GM12878 (cell line): ENCODE results near the gene CNR1. TPM values are rescaled to one million over a fixed set of nuclear protein-coding genes. Genes with fewer than 3 reads are reported as not detected.

Experiments
- ATAC-seq: fragments of 200-7000 bp; cut with Tn5 transposase; 3 replicates; pipeline ENCODE4 v1.9.1; 2020; ENCODE audit warnings: mild to moderate bottlenecking, moderate library complexity
- BruUV-seq: library from RNA; stranded (reverse); fragments of 400-500 nt; replicated peaks from 2 replicates; lab custom pipeline; 2021; lab: Mats Ljungman, UMichigan
- CTCF ChIA-PET: fragments of 300-600 bp; sonication (Branson Sonifier 250); formaldehyde crosslinking; extraction: SDS; loops from one replicate; lab custom pipeline; 2021; ENCODE audit warnings: inconsistent platforms; lab: Yijun Ruan, JAX
- POLR2A ChIA-PET: fragments of 350-600 bp; formaldehyde crosslinking; extraction: SDS; loops from one replicate; lab custom pipeline; 2021; ENCODE audit warnings: inconsistent platforms; lab: Charles Lee
- RAD21 ChIA-PET: fragments of 300-600 bp; sonication (Branson Sonifier 250); formaldehyde crosslinking; loops from one replicate; lab custom pipeline; 2023; ENCODE audit warnings: antibody characterized with exemption; ENCODE audit not compliant: unreplicated experiment; lab: Charles Lee
- SMC1A ChIA-PET: fragments of 300-600 bp; sonication (Branson Sonifier 250); formaldehyde crosslinking; loops from one replicate; lab custom pipeline; 2023; ENCODE audit not compliant: unreplicated experiment, uncharacterized antibody; lab: Charles Lee
- DNase-seq: peaks from one replicate; pipeline ENCODE4 v3.0.0-alpha.2; 2011; ENCODE audit warnings: low read depth, low spot score
- FAIRE-seq: peaks from 3 replicates; lab custom pipeline; 2011; peaks lifted over from hg19 to GRCh38; lab: Jason Lieb, UNC
- H2AFZ ChIP-seq: 2 replicates; pipeline ENCODE4 v1.6.0; 2011; ENCODE audit warnings: low read depth, low read length, control low read depth; ENCODE audit not compliant: control insufficient read depth
- H3K27ac ChIP-seq: 2 replicates; pipeline ENCODE4 v1.5.1; 2011; ENCODE audit warnings: control low read depth; ENCODE audit not compliant: control insufficient read depth, insufficient read depth
- H3K27me3 ChIP-seq, 2 experiments: replicated peaks in 1 of 2; 2 replicates each; pipeline versions ENCODE4 v1.6.0 to v1.6.1; 2011; ENCODE audit warnings: low read length in 1 of 2; ENCODE audit not compliant: control insufficient read depth in 2 of 2, insufficient read depth in 2 of 2
- H3K36me3 ChIP-seq, 2 experiments: 2 replicates each; pipeline ENCODE4 v1.5.1; 2011; ENCODE audit warnings: low read length in 1 of 2; ENCODE audit not compliant: control insufficient read depth in 2 of 2, insufficient read depth in 2 of 2
- H3K4me1 ChIP-seq: 2 replicates; pipeline ENCODE4 v1.6.1; 2011; ENCODE audit warnings: mild to moderate bottlenecking, low read length, moderate library complexity, mixed read lengths; ENCODE audit not compliant: control insufficient read depth, insufficient read depth
- H3K4me2 ChIP-seq: 2 replicates; pipeline ENCODE4 v1.6.0; 2011; ENCODE audit warnings: control low read depth; ENCODE audit not compliant: control insufficient read depth, insufficient read depth
- H3K4me3 ChIP-seq: fragments of 200-600 bp; sonication (generic); 2 replicates; pipeline ENCODE4 v1.5.1; 2016
- H3K79me2 ChIP-seq: 2 replicates; pipeline ENCODE4 v1.6.0; 2011; ENCODE audit warnings: low read length; ENCODE audit not compliant: control insufficient read depth, insufficient read depth
- H3K9ac ChIP-seq: 2 replicates; pipeline ENCODE4 v1.8.0; 2011; ENCODE audit warnings: low read length, control low read depth, mixed read lengths; ENCODE audit not compliant: control insufficient read depth, insufficient read depth
- H3K9me3 ChIP-seq: replicated peaks from 3 replicates; pipeline ENCODE4 v1.5.1; 2011; ENCODE audit warnings: mild to moderate bottlenecking, low read length; ENCODE audit not compliant: control insufficient read depth, insufficient read depth
- H4K20me1 ChIP-seq: 2 replicates; pipeline ENCODE4 v1.6.0; 2011; ENCODE audit not compliant: control insufficient read depth, insufficient read depth
- WGBS: methylation state at CpG from one replicate; pipeline ENCODE4 v1.1.6; 2016; ENCODE audit warnings: low lambda C conversion rate; ENCODE audit not compliant: insufficient replicate concordance, insufficient coverage; ENCODE audit errors: missing lambda C conversion rate; 5-methylcytosine and 5-hydroxymethylcytosine counted together
- in situ Hi-C: fragments of 300-500 bp; cut with MboI; formaldehyde crosslinking; loops from 9 replicates; pipeline ENCODE4 v1.14.3; 2018; ENCODE audit warnings: mixed read lengths
- intact Hi-C: fragments of 100-400 bp; cut with micrococcal nuclease; formaldehyde crosslinking; loops from one replicate; pipeline ENCODE4 v1.14.2; 2022; ENCODE audit not compliant: unreplicated experiment
- polyA plus RNA-seq, 11 experiments: library from polyadenylated mRNA; depleted of rRNA in 4 of 11; unstranded in 6 of 11; stranded (reverse) in 5 of 11; fragments of >200 nt; fragmentation: Nextera tagmentation in 4 of 11; fragmentation: Illumina TruSeq in 1 of 11; extraction: Ambion mirVana in 4 of 11; extraction: Trizol in 1 of 11; gene quantifications; 1 replicate in 1 of 11; 2 replicates in 10 of 11; pipeline versions ENCODE4 v1.2.1 to v1.2.3, GENCODE V29; 2011 to 2016; ENCODE audit warnings: inconsistent platforms in 2 of 11, missing spikeins in 2 of 11, low read depth in 1 of 11
- total RNA-seq, 4 experiments: library from RNA; depleted of rRNA in 3 of 4; stranded (reverse); fragments of >200 nt in 3 of 4; fragmentation: Illumina TruSeq in 1 of 4; extraction: Trizol in 1 of 4; gene quantifications; 2 replicates each; pipeline versions ENCODE4 v1.2.1 to v1.2.3, GENCODE V29; 2013 to 2021
- TF ChIP-seq, protein P1 (sequence below): IDR thresholded peaks from 2 replicates; pipeline ENCODE4 v1.6.1; 2011; ENCODE audit warnings: borderline replicate concordance, low read depth, mild to moderate bottlenecking, moderate library complexity, low read length; ENCODE audit not compliant: insufficient read depth, poor library complexity, severe bottlenecking
- TF ChIP-seq, protein P2 (sequence below): fragments of 150-350 bp; IDR thresholded peaks from 2 replicates; pipeline ENCODE4 v1.6.1; 2016; ENCODE audit warnings: low read depth, low read length
- TF ChIP-seq, protein P3 (sequence below): IDR thresholded peaks from 2 replicates; pipeline ENCODE4 v1.6.1; 2012; ENCODE audit warnings: low read depth, low read length, improper control_type of control experiment

The CNR1 gene
- total and polyA plus RNA-seq, 10 of the 15 experiments (the other 5 are each of a cell fraction or from before 2014, with no cell fraction given), result 2.2 to 15.4 (median 8.5) TPM

GRCh38 chr6:88120635-88121034 is 45.5 kb downstream of the CNR1 start:
- TF ChIP-seq, protein P1, sequence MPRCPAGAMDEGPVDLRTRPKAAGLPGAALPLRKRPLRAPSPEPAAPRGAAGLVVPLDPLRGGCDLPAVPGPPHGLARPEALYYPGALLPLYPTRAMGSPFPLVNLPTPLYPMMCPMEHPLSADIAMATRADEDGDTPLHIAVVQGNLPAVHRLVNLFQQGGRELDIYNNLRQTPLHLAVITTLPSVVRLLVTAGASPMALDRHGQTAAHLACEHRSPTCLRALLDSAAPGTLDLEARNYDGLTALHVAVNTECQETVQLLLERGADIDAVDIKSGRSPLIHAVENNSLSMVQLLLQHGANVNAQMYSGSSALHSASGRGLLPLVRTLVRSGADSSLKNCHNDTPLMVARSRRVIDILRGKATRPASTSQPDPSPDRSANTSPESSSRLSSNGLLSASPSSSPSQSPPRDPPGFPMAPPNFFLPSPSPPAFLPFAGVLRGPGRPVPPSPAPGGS, result no peak
- TF ChIP-seq, protein P2, sequence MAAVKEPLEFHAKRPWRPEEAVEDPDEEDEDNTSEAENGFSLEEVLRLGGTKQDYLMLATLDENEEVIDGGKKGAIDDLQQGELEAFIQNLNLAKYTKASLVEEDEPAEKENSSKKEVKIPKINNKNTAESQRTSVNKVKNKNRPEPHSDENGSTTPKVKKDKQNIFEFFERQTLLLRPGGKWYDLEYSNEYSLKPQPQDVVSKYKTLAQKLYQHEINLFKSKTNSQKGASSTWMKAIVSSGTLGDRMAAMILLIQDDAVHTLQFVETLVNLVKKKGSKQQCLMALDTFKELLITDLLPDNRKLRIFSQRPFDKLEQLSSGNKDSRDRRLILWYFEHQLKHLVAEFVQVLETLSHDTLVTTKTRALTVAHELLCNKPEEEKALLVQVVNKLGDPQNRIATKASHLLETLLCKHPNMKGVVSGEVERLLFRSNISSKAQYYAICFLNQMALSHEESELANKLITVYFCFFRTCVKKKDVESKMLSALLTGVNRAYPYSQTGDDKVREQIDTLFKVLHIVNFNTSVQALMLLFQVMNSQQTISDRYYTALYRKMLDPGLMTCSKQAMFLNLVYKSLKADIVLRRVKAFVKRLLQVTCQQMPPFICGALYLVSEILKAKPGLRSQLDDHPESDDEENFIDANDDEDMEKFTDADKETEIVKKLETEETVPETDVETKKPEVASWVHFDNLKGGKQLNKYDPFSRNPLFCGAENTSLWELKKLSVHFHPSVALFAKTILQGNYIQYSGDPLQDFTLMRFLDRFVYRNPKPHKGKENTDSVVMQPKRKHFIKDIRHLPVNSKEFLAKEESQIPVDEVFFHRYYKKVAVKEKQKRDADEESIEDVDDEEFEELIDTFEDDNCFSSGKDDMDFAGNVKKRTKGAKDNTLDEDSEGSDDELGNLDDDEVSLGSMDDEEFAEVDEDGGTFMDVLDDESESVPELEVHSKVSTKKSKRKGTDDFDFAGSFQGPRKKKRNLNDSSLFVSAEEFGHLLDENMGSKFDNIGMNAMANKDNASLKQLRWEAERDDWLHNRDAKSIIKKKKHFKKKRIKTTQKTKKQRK, result no peak
- TF ChIP-seq, protein P3, sequence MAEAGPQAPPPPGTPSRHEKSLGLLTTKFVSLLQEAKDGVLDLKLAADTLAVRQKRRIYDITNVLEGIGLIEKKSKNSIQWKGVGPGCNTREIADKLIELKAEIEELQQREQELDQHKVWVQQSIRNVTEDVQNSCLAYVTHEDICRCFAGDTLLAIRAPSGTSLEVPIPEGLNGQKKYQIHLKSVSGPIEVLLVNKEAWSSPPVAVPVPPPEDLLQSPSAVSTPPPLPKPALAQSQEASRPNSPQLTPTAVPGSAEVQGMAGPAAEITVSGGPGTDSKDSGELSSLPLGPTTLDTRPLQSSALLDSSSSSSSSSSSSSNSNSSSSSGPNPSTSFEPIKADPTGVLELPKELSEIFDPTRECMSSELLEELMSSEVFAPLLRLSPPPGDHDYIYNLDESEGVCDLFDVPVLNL, result no peak
- 0% methylated on average over 1 of the region's 1 CpG for WGBS
- ChIA-PET CTCF (no interaction called here), RAD21 (no interaction called here), SMC1A (interaction anchor here (0.7 to 1.2 kb wide), 3 partner anchors 10 to 747 kb away, joined by 3 to 4 read pairs (median 3); no protein-coding TSS in a partner anchor), POLR2A (no interaction called here)
- H3K27ac ChIP-seq, result no peak overlapping the region
- H4K20me1 ChIP-seq, result no peaks in the 10 kb centered on the region
- H3K36me3 ChIP-seq, result no peaks in the 10 kb centered on the region
- H3K9me3 ChIP-seq, result peaks cover 8% of the 10 kb centered on the region; the same call in 2 of the 3 replicates
- no peak overlapping the region for H2AFZ ChIP-seq
- no peak overlapping the region for H3K9ac ChIP-seq
- H3K79me2 ChIP-seq, result no peaks in the 10 kb centered on the region
- H3K4me3 ChIP-seq, result no peak overlapping the region
- DNase-seq, result no peak
- BruUV-seq, result no TSS peak
- in situ Hi-C loops, result no loop called here
- ATAC-seq, result no peak
- no peaks in the 10 kb centered on the region for H3K27me3 ChIP-seq
- no peak overlapping the region for H3K4me2 ChIP-seq
- no peak for FAIRE-seq
- intact Hi-C loops, result no loop called here
- no peaks in the 10 kb centered on the region for H3K4me1 ChIP-seq
